Esophagus muscularis mucosa (tissue), 4 donors: Measurements from ENCODE around the gene MMP17. TPM values are rescaled to one million over a fixed set of nuclear protein-coding genes. Genes with fewer than 3 reads are reported as not detected.

Experiments
- DNase-seq: peaks from one replicate; pipeline ENCODE4 v3.0.0-alpha.2; 2017; ENCODE audit errors: extremely low spot score
- H3K27ac ChIP-seq, 4 donors: fragments of 200-600 bp; sonication (generic); replicated peaks in 1 of 4; 1 replicate in 3 of 4; 2 replicates in 1 of 4; pipeline ENCODE4 v1.5.1; 2016 to 2019; ENCODE audit warnings: mild to moderate bottlenecking in 1 of 4
- H3K27me3 ChIP-seq, 4 donors: fragments of 200-600 bp; sonication (generic); one replicate each; pipeline versions ENCODE4 v1.5.1 to v1.6.0; 2016 to 2019
- H3K36me3 ChIP-seq, 4 donors: fragments of 200-600 bp; sonication (generic); one replicate each; pipeline ENCODE4 v1.5.1; 2016 to 2019
- H3K4me1 ChIP-seq, 4 donors: fragments of 200-600 bp; sonication (generic); one replicate each; pipeline ENCODE4 v1.5.1; 2016 to 2019
- H3K4me3 ChIP-seq, 4 donors: fragments of 200-600 bp; sonication (generic); 1 replicate in 2 of 4; 2 replicates in 2 of 4; pipeline ENCODE4 v1.5.1; 2016 to 2019; ENCODE audit warnings: mild to moderate bottlenecking in 4 of 4, moderate library complexity in 1 of 4
- H3K9me3 ChIP-seq, 4 donors: fragments of 200-600 bp; sonication (generic); 1 replicate in 3 of 4; 2 replicates in 1 of 4; pipeline ENCODE4 v1.5.1; 2016 to 2019
- EP300 ChIP-seq: sonication (generic); formaldehyde crosslinking; IDR thresholded peaks from one replicate; pipeline ENCODE4 v1.6.1; 2017; ENCODE audit warnings: antibody characterized with exemption
- POLR2A ChIP-seq: fragments of 450-650 bp; IDR thresholded peaks from one replicate; pipeline ENCODE4 v1.6.1; 2017; ENCODE audit warnings: antibody characterized with exemption, moderate library complexity, mild to moderate bottlenecking, low read depth
- POLR2AphosphoS5 ChIP-seq, 2 donors: sonication (generic); formaldehyde crosslinking; IDR thresholded peaks; one replicate each; pipeline ENCODE4 v1.6.1; 2017; ENCODE audit warnings: antibody characterized with exemption in 2 of 2
- WGBS: methylation state at CpG from one replicate; pipeline ENCODE4 v1.1.5; 2018; 5-methylcytosine and 5-hydroxymethylcytosine counted together
- intact Hi-C: fragments of 100-400 bp; cut with DNase I; formaldehyde crosslinking; loops from one replicate; pipeline ENCODE4 v1.15.1; 2023
- total RNA-seq, 4 donors: library from RNA; depleted of rRNA; stranded (reverse); fragments of >200 nt; gene quantifications; one replicate each; pipeline versions ENCODE4 v1.1.0 to v1.2.1, GENCODE V29; 2016
- TF ChIP-seq, protein P1 (sequence below), 3 experiments: fragments of 200-600 bp in 2 of 3; fragments of 450-650 bp in 1 of 3; sonication (generic) in 2 of 3; IDR thresholded peaks; one replicate each; pipeline ENCODE4 v1.5.1; 2017 to 2019; ENCODE audit warnings: antibody characterized with exemption in 3 of 3, mild to moderate bottlenecking in 2 of 3, moderate library complexity in 1 of 3

Gene MMP17
- 1 to 10 TPM; 2.5 to 5.8 (median 5.1) TPM for total RNA-seq

DNA sequence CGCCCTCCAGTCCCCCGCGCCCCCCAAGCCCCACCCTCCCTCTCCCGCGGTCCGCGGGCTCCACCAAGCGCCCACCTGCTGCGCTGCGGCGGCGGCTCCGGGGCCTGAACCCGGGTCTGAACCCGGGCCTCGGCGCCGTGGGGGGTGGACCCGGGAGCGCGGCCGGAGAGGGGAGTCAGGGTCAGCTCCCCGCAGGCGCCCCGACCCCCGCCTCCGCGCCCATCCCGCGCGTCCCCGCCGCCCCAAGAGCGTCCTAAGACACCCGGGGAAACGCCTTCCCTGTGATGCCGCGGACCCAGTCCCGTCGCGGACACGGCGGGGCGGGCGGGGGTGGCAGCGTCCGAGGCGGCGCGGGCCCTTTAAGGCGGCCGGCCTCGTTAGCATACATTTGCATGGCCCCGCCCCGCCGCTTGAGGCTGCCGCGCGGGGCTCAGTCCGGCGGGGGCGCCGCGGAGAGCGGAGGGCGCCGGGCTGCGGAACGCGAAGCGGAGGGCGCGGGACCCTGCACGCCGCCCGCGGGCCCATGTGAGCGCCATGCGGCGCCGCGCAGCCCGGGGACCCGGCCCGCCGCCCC is at the start of gene MMP17:
MMP17 (plus strand) TSS at position 433 of the 574 bp plus-strand sequence; CDS start at position 535, 102 bp downstream.
- intact Hi-C loops = no loop called here
- WGBS = no CpG with 5 or more reads among the region's 86 CpGs
- TF ChIP-seq POLR2A = no peak
- TF ChIP-seq, protein P1, sequence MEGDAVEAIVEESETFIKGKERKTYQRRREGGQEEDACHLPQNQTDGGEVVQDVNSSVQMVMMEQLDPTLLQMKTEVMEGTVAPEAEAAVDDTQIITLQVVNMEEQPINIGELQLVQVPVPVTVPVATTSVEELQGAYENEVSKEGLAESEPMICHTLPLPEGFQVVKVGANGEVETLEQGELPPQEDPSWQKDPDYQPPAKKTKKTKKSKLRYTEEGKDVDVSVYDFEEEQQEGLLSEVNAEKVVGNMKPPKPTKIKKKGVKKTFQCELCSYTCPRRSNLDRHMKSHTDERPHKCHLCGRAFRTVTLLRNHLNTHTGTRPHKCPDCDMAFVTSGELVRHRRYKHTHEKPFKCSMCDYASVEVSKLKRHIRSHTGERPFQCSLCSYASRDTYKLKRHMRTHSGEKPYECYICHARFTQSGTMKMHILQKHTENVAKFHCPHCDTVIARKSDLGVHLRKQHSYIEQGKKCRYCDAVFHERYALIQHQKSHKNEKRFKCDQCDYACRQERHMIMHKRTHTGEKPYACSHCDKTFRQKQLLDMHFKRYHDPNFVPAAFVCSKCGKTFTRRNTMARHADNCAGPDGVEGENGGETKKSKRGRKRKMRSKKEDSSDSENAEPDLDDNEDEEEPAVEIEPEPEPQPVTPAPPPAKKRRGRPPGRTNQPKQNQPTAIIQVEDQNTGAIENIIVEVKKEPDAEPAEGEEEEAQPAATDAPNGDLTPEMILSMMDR (IDR thresholded peaks at IDR 0.05) = peak in 1 of 3 experiments; percentile 7
- no peak for TF ChIP-seq EP300
- TF ChIP-seq POLR2AphosphoS5 (IDR thresholded peaks at IDR 0.05) = peak in 1 of 2 donors; percentile 45
- DNase-seq = no peak
- H3K4me3 ChIP-seq = peak within 1 kb of the TSS; percentile 53 to 68 (median 56)
- peaks cover 3 to 88% (median 26%) of the 10 kb centered on the region in 4 donors for H3K27me3 ChIP-seq
- peak within 1 kb of the TSS; percentile 23 to 84 (median 48) for H3K27ac ChIP-seq
- H3K9me3 ChIP-seq = no peaks in the 10 kb centered on the region
- no peaks in the 10 kb centered on the region for H3K36me3 ChIP-seq
- peaks cover 27 to 53% (median 50%) of the 10 kb centered on the region in 4 donors for H3K4me1 ChIP-seq

DNA sequence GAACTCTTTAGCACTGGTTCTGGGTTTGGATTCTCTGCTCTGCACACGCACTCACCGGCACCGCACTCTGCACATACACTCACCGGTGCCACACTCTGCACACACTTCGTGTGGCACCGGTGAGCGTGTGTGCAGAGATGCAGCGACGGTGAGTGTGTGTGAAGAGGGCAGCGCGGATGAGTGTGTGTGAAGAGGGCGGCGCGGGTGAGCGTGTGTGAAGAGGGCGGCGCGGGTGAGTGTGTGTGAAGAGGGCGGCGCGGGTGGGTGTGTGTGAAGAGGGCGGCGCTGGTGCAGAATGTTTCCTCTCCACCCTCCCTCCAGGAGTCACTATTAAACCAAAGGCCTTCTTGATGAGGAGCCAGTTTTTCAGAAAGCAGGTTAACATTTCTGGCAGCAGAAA is 49.2 kb upstream of the MMP17 start:
- no peak overlapping the region for H3K27ac ChIP-seq
- H3K27me3 ChIP-seq = no peaks in the 10 kb centered on the region
- TF ChIP-seq POLR2A = no peak
- no peak for TF ChIP-seq EP300
- peaks cover 30 to 80% (median 60%) of the 10 kb centered on the region in 4 donors for H3K36me3 ChIP-seq
- H3K9me3 ChIP-seq = no peaks in the 10 kb centered on the region
- intact Hi-C loops = no loop called here
- WGBS = 94% methylated on average over 23 of the region's 23 CpGs
- H3K4me3 ChIP-seq = no peak overlapping the region
- peaks cover 0 to 27% (median 0%) of the 10 kb centered on the region in 4 donors for H3K4me1 ChIP-seq
- no peak for DNase-seq

DNA sequence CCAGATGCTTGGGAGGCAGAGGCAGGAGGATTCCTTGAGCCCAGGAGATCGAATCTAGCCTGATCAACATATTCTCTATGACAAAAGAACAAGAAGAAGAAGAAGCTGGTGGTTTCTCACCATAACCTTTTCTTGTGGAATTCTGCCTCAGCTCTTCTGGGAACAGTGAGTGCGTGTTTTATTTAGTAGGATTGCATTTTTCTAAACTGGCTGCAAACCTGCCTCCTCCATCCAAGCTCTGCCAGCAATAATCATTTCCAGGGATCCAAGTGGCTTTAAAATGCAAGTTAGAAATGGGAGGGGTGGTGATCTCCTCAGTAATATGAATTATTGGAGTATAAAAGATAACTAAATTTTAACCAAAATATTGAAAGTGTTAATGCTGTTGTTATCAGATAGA is 46.1 kb upstream of the MMP17 start:
- TF ChIP-seq EP300 = no peak
- no peak for TF ChIP-seq POLR2AphosphoS5 (IDR thresholded peaks at IDR 0.05)
- TF ChIP-seq POLR2A = no peak
- TF ChIP-seq, protein P1 (IDR thresholded peaks at IDR 0.05) = no peak
- no peak overlapping the region for H3K27ac ChIP-seq
- WGBS = 88% methylated on average over 2 of the region's 2 CpGs
- DNase-seq = no peak
- H3K27me3 ChIP-seq = no peaks in the 10 kb centered on the region
- intact Hi-C loops = no loop called here
- peaks cover 39 to 82% (median 79%) of the 10 kb centered on the region in 4 donors for H3K36me3 ChIP-seq
- peaks cover 0 to 7% (median 0%) of the 10 kb centered on the region in 4 donors for H3K4me1 ChIP-seq
- no peak overlapping the region for H3K4me3 ChIP-seq
- no peaks in the 10 kb centered on the region for H3K9me3 ChIP-seq

DNA sequence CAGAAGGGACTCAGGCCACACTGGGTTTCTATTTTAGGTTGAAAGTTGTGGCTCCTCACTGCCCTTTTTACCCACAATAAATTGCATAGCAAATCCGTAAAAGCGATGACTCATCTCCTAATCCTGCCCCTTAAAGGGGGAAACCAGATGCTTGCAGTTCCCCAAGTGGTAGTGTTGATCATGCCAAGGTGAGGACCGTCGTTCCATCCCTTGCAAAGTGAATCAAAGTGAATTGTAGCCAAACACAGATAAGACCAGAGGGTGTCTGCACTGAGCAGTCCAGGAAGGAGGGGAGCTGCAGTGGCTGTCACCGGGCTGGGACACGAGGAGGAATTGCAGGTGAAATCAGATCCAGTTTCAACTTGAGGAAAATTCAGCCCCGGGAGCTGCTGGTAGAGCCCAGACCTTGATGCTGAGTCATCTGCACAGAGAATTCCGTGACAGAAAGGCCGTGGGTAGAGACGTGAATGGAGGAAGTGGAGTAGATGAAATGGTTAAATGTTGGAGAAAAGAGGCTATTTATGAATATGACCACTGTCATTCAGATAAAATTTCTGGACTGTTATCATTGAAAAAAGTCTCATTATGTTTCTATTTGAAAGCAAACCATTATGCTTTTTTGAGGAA is 44.2 kb upstream of the MMP17 start:
- Histone ChIP-seq H3K4me1 (peaks cover 0 to 7% (median 0%) of the 10 kb centered on the region in 4 donors), H3K4me3 (no peak overlapping the region), H3K27me3 (no peaks in the 10 kb centered on the region), H3K27ac (no peak overlapping the region), H3K36me3 (peaks cover 47 to 86% (median 83%) of the 10 kb centered on the region in 4 donors), H3K9me3 (no peaks in the 10 kb centered on the region)
- no peak for DNase-seq
- 59% methylated on average over 10 of the region's 10 CpGs for WGBS
- no peak for TF ChIP-seq POLR2AphosphoS5 (IDR thresholded peaks at IDR 0.05)
- TF ChIP-seq, protein P1 (IDR thresholded peaks at IDR 0.05) = no peak
- no peak for TF ChIP-seq POLR2A
- TF ChIP-seq EP300 = no peak
- intact Hi-C loops = no loop called here

DNA sequence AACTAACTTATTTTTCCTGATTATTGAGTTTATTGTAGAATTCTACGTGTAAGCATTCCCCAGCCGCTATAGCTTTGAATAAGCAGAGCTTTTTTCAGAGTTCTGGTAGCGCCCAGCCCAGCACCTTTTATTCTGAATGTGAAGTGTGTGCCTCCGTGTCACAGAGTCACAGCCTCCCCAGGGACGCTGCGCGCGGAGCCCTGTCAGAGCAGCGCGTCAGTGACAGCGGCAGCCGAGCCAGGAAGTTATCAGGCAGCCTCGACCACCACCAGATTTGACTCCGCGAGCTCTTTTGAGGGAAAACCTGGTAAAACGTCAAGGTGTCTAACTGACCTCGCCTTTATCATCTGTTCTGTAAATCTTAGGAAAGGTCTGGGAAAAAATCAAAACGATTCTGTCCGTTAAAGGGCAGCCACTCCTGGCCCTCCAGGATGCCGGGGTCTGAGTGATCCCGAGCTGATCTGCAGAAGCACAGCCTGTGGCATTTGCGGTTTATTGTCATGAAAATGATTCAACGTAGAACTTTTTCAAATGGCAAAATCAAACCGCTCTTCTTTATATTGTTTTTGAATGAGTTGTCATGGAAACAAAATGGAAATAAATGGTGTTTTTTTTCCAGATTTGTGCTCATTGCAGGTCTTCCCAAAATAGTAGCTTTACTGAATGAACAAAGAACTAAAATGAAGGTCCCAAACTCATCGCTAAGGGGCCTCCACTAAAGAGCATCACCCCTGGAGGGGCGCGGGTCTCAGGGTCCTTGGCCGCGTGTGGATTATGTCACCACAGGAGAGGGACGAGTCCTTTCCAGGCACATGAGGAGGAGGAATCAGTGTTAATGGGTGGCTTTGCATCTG is 43.1 kb upstream of the MMP17 start:
- intact Hi-C loops = no loop called here
- H3K27me3 ChIP-seq = no peaks in the 10 kb centered on the region
- WGBS = 84% methylated on average over 30 of the region's 30 CpGs
- no peak overlapping the region for H3K27ac ChIP-seq
- no peak overlapping the region for H3K4me3 ChIP-seq
- no peaks in the 10 kb centered on the region for H3K9me3 ChIP-seq
- TF ChIP-seq, protein P1 (IDR thresholded peaks at IDR 0.05) = no peak
- TF ChIP-seq POLR2AphosphoS5 (IDR thresholded peaks at IDR 0.05) (no peak), POLR2A (no peak), EP300 (no peak)
- peaks cover 42 to 86% (median 83%) of the 10 kb centered on the region in 4 donors for H3K36me3 ChIP-seq
- H3K4me1 ChIP-seq = peaks cover 0 to 7% (median 0%) of the 10 kb centered on the region in 4 donors
- no peak for DNase-seq
